ENCODE measurements around the gene CDKN2B. TPM values are rescaled to one million over a fixed set of nuclear protein-coding genes. Genes with fewer than 3 reads are reported as not detected.

The CDKN2B gene
- total RNA-seq, 1 experiment from 2014 or later: 2.0 TPM

- H3K9me2 ChIP-seq (replicated peaks; ENCODE audit: insufficient read depth, low read length): no peaks in the 10 kb centered on the region
- H3K9me3 ChIP-seq (ENCODE audit: low read length): no peaks in the 10 kb centered on the region
- H3K4me1 ChIP-seq (ENCODE audit: low read length): peaks cover 4% of the 10 kb centered on the region; the same call in 1 of the 2 replicates
- peaks cover 7% of the 10 kb centered on the region; the same call in 1 of the 2 replicates for H4K20me1 ChIP-seq (ENCODE audit: insufficient read depth, low read depth, low read length)
- H3K36me3 ChIP-seq (ENCODE audit: insufficient read depth, low read length): peaks cover 39% of the 10 kb centered on the region
- no peak overlapping the region for H3K9ac ChIP-seq (ENCODE audit: low read length)
- H3K4me2 ChIP-seq (ENCODE audit: low read depth, low read length, poor library complexity, severe bottlenecking): no peak overlapping the region
- H3K79me2 ChIP-seq (ENCODE audit: low read length): peaks cover 82% of the 10 kb centered on the region
- no peak overlapping the region for H3K27ac ChIP-seq (ENCODE audit: low read length)
- H3K4me3 ChIP-seq (ENCODE audit: low read length): no peak overlapping the region
- DNase-seq: no peak
- H3K27me3 ChIP-seq (ENCODE audit: low read length): no peaks in the 10 kb centered on the region
- no peak overlapping the region for H2AFZ ChIP-seq (ENCODE audit: low read length)
Measured at GRCh38 chr9:21974722-21975409, 34.2 kb downstream of the CDKN2B start.

DNA sequence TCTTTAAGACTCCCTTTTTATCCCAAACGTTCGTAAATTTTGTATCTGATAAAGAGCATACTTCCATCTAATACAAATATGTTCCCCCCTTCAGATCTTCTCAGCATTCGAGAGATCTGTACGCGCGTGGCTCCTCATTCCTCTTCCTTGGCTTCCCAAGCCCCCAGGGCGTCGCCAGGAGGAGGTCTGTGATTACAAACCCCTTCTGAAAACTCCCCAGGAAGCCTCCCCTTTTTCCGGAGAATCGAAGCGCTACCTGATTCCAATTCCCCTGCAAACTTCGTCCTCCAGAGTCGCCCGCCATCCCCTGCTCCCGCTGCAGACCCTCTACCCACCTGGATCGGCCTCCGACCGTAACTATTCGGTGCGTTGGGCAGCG lies 34.8 kb downstream of the CDKN2B start:
- H2AFZ ChIP-seq (ENCODE audit: low read length): no peak overlapping the region

GRCh38 chr9:21972361-21972760 lies 36.7 kb downstream of the CDKN2B start:
- Histone ChIP-seq H3K36me3 (ENCODE audit: insufficient read depth, low read length) (peaks cover 43% of the 10 kb centered on the region), H3K4me3 (ENCODE audit: low read length) (no peak overlapping the region), H3K4me2 (ENCODE audit: low read depth, low read length, poor library complexity, severe bottlenecking) (no peak overlapping the region), H3K79me2 (ENCODE audit: low read length) (peaks cover 58% of the 10 kb centered on the region), H2AFZ (ENCODE audit: low read length) (no peak overlapping the region), H3K27ac (ENCODE audit: low read length) (no peak overlapping the region), H3K9me3 (ENCODE audit: low read length) (no peaks in the 10 kb centered on the region), H3K27me3 (ENCODE audit: low read length) (no peaks in the 10 kb centered on the region), H3K9ac (ENCODE audit: low read length) (no peak overlapping the region), H4K20me1 (ENCODE audit: insufficient read depth, low read depth, low read length) (peaks cover 10% of the 10 kb centered on the region; the same call in 1 of the 2 replicates), H3K4me1 (ENCODE audit: low read length) (peaks cover 4% of the 10 kb centered on the region; the same call in 1 of the 2 replicates), H3K9me2 (replicated peaks; ENCODE audit: insufficient read depth, low read length) (no peaks in the 10 kb centered on the region)
- peak; percentile 26 for DNase-seq

More for the DNA sequence above, 34.8 kb downstream of the CDKN2B start:
- Histone ChIP-seq H3K36me3 (ENCODE audit: insufficient read depth, low read length) (peaks cover 38% of the 10 kb centered on the region), H4K20me1 (ENCODE audit: insufficient read depth, low read depth, low read length) (peaks cover 7% of the 10 kb centered on the region; the same call in 1 of the 2 replicates), H3K27me3 (ENCODE audit: low read length) (no peaks in the 10 kb centered on the region), H3K4me1 (ENCODE audit: low read length) (peaks cover 4% of the 10 kb centered on the region; the same call in 1 of the 2 replicates), H3K9me2 (replicated peaks; ENCODE audit: insufficient read depth, low read length) (no peaks in the 10 kb centered on the region), H3K4me2 (ENCODE audit: low read depth, low read length, poor library complexity, severe bottlenecking) (no peak overlapping the region), H3K4me3 (ENCODE audit: low read length) (no peak overlapping the region), H3K79me2 (ENCODE audit: low read length) (peaks cover 77% of the 10 kb centered on the region), H3K27ac (ENCODE audit: low read length) (no peak overlapping the region), H3K9ac (ENCODE audit: low read length) (no peak overlapping the region), H3K9me3 (ENCODE audit: low read length) (no peaks in the 10 kb centered on the region)
- no peak for DNase-seq

GRCh38 chr9:21970800-21971640 lies 38.1 kb downstream of the CDKN2B start:
- Histone ChIP-seq H3K27ac (ENCODE audit: low read length) (no peak overlapping the region), H2AFZ (ENCODE audit: low read length) (no peak overlapping the region), H4K20me1 (ENCODE audit: insufficient read depth, low read depth, low read length) (peaks cover 10% of the 10 kb centered on the region; the same call in 1 of the 2 replicates), H3K4me2 (ENCODE audit: low read depth, low read length, poor library complexity, severe bottlenecking) (no peak overlapping the region), H3K9ac (ENCODE audit: low read length) (no peak overlapping the region), H3K79me2 (ENCODE audit: low read length) (peaks cover 44% of the 10 kb centered on the region), H3K4me1 (ENCODE audit: low read length) (peaks cover 4% of the 10 kb centered on the region; the same call in 1 of the 2 replicates), H3K9me3 (ENCODE audit: low read length) (no peaks in the 10 kb centered on the region), H3K27me3 (ENCODE audit: low read length) (no peaks in the 10 kb centered on the region), H3K4me3 (ENCODE audit: low read length) (no peak overlapping the region), H3K36me3 (ENCODE audit: insufficient read depth, low read length) (peaks cover 50% of the 10 kb centered on the region), H3K9me2 (replicated peaks; ENCODE audit: insufficient read depth, low read length) (no peaks in the 10 kb centered on the region)
- no peak for DNase-seq

DNA sequence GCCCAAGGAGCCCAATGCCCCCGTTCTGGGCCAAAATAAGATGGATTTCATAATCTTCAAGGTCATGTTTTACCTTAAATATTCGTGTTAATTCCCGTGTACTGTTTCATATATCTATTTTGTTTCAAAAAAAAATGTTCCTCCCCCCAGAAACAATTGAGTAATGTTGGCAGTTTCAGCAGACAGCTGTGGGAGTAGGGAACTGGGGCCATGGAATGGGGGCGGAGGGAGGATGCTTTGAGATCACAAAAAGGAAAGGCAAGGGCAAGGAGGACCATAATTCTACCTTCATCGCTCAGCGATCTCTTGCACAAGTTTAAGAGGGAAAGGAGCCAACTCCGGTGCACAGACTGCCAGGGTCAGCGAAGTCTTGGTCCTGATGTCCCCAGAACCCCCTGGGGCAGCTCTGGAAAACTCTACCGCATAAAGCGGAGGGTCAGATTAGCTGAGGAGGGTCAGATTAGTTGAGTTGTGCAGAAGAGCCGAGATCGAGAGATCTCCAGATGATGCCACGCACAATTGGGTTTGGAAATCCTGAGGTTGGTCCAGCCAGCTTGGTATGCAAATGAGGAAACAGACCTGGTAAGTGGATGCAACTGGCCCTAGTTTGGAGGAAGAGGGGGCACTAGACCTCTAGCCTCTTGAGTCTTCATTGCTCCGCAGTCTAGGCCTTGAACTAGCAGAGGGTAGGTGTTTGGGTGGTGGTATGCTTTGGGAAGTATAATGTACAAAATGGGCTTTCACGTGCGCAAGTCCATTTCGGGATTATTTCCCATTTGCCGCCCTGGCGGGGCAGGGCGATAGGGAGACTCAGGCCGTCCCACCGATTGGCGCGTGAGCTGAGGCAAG lies 38.9 kb downstream of the CDKN2B start:
- H3K79me2 ChIP-seq (ENCODE audit: low read length): peaks cover 36% of the 10 kb centered on the region
- H3K27me3 ChIP-seq (ENCODE audit: low read length): no peaks in the 10 kb centered on the region
- H3K9me3 ChIP-seq (ENCODE audit: low read length): no peaks in the 10 kb centered on the region
- peaks cover 4% of the 10 kb centered on the region; the same call in 1 of the 2 replicates for H3K4me1 ChIP-seq (ENCODE audit: low read length)
- peaks cover 45% of the 10 kb centered on the region for H3K36me3 ChIP-seq (ENCODE audit: insufficient read depth, low read length)
- H3K27ac ChIP-seq (ENCODE audit: low read length): no peak overlapping the region
- DNase-seq: peak; percentile 38
- H3K9me2 ChIP-seq (replicated peaks; ENCODE audit: insufficient read depth, low read length): no peaks in the 10 kb centered on the region
- H2AFZ ChIP-seq (ENCODE audit: low read length): no peak overlapping the region
- no peak overlapping the region for H3K9ac ChIP-seq (ENCODE audit: low read length)
- H3K4me2 ChIP-seq (ENCODE audit: low read depth, low read length, poor library complexity, severe bottlenecking): no peak overlapping the region
- H3K4me3 ChIP-seq (ENCODE audit: low read length): no peak overlapping the region
- peaks cover 10% of the 10 kb centered on the region; the same call in 1 of the 2 replicates for H4K20me1 ChIP-seq (ENCODE audit: insufficient read depth, low read depth, low read length)

- H3K4me2 ChIP-seq (ENCODE audit: low read depth, low read length, poor library complexity, severe bottlenecking): no peak overlapping the region
- no peaks in the 10 kb centered on the region for H3K27me3 ChIP-seq (ENCODE audit: low read length)
- no peak overlapping the region for H3K4me3 ChIP-seq (ENCODE audit: low read length)
- no peaks in the 10 kb centered on the region for H3K9me3 ChIP-seq (ENCODE audit: low read length)
- H3K79me2 ChIP-seq (ENCODE audit: low read length): peaks cover 27% of the 10 kb centered on the region
- peak; percentile 36 for DNase-seq
- H4K20me1 ChIP-seq (ENCODE audit: insufficient read depth, low read depth, low read length): peaks cover 10% of the 10 kb centered on the region; the same call in 1 of the 2 replicates
- H3K9me2 ChIP-seq (replicated peaks; ENCODE audit: insufficient read depth, low read length): no peaks in the 10 kb centered on the region
- peaks cover 4% of the 10 kb centered on the region; the same call in 1 of the 2 replicates for H3K4me1 ChIP-seq (ENCODE audit: low read length)
- peaks cover 45% of the 10 kb centered on the region for H3K36me3 ChIP-seq (ENCODE audit: insufficient read depth, low read length)
- no peak overlapping the region for H2AFZ ChIP-seq (ENCODE audit: low read length)
- H3K9ac ChIP-seq (ENCODE audit: low read length): no peak overlapping the region
- H3K27ac ChIP-seq (ENCODE audit: low read length): no peak overlapping the region
Measured at GRCh38 chr9:21969011-21969940, 39.8 kb downstream of the CDKN2B start.

DNA sequence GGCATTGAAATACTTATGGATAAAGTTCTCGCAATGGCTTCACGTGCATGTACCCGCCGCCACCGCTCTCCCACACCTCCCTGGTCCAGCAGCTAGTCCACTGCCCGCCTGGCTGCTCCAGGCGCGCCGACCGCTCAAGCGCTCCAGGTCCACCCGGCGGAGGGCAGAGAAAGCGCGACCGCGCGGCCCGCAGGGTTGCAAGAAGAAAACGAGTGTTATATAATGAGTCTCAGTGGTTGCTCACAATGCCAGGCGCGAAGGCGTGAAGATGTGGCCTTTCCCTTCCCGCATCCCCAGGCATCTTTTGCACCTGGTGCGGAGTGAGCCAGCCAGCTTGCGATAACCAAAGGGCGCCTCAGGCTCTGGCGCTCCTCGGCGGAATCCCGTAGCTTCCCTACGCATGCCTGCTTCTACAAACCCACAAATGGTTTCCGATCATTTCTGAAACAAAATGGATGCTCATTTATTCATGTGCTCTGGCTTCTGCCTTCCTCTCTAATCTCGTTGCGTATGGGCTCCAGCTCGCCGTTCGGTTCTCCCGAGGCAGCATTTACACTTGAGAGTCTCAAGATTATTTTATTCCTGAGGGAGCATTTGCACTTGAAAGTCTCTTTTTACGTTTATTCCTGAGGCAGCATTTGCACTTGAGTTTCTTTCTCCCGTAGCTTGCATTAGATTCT lies 40.6 kb downstream of the CDKN2B start:
- H3K4me1 ChIP-seq (ENCODE audit: low read length): peaks cover 2% of the 10 kb centered on the region; the same call in 1 of the 2 replicates
- H3K9me3 ChIP-seq (ENCODE audit: low read length): no peaks in the 10 kb centered on the region
- peaks cover 10% of the 10 kb centered on the region; the same call in 1 of the 2 replicates for H4K20me1 ChIP-seq (ENCODE audit: insufficient read depth, low read depth, low read length)
- peak; percentile 27 for DNase-seq
- no peak overlapping the region for H3K4me3 ChIP-seq (ENCODE audit: low read length)
- peaks cover 19% of the 10 kb centered on the region for H3K79me2 ChIP-seq (ENCODE audit: low read length)
- no peak overlapping the region for H3K27ac ChIP-seq (ENCODE audit: low read length)
- H3K36me3 ChIP-seq (ENCODE audit: insufficient read depth, low read length): peaks cover 45% of the 10 kb centered on the region
- no peak overlapping the region for H2AFZ ChIP-seq (ENCODE audit: low read length)
- no peak overlapping the region for H3K9ac ChIP-seq (ENCODE audit: low read length)
- H3K9me2 ChIP-seq (replicated peaks; ENCODE audit: insufficient read depth, low read length): no peaks in the 10 kb centered on the region
- no peak overlapping the region for H3K4me2 ChIP-seq (ENCODE audit: low read depth, low read length, poor library complexity, severe bottlenecking)
- no peaks in the 10 kb centered on the region for H3K27me3 ChIP-seq (ENCODE audit: low read length)
